Fibroblast of mammary gland (primary cell): Measurements from ENCODE around the gene PARD3B.

Experiments used
- DNase-seq: peaks from one replicate; pipeline ENCODE4 v3.0.0-alpha.2; 2010; ENCODE audit warnings: low read depth
- H3K4me3 ChIP-seq: 2 replicates; pipeline ENCODE4 v1.5.1; 2011; ENCODE audit warnings: low read depth, mild to moderate bottlenecking, low read length, moderate library complexity; ENCODE audit not compliant: control insufficient read depth
- CTCF ChIP-seq: conservative IDR thresholded peaks from 2 replicates; pipeline ENCODE4 v1.5.1; 2011; ENCODE audit warnings: low read depth, low read length, inconsistent platforms; ENCODE audit not compliant: control insufficient read depth, insufficient read depth

The PARD3B gene

GRCh38 chr2:204643326-204643725 lies 98.1 kb downstream of the PARD3B start:
- TF ChIP-seq CTCF, result no peak
- peak; percentile 47 for DNase-seq
- H3K4me3 ChIP-seq, result no peak overlapping the region

- no peak for TF ChIP-seq CTCF
- DNase-seq, result peak; percentile 22
- H3K4me3 ChIP-seq, result no peak overlapping the region
Measured at GRCh38 chr2:204645018-204645773, 99.9 kb downstream of the PARD3B start.

- no peak for TF ChIP-seq CTCF
- no peak for DNase-seq
- H3K4me3 ChIP-seq, result no peak overlapping the region
Measured at GRCh38 chr2:204647626-204648025, 102.4 kb downstream of the PARD3B start.

- DNase-seq, result no peak
- H3K4me3 ChIP-seq, result no peak overlapping the region
- no peak for TF ChIP-seq CTCF
Measured at GRCh38 chr2:204650611-204651010, 105.3 kb downstream of the PARD3B start.

- TF ChIP-seq CTCF, result no peak
- no peak overlapping the region for H3K4me3 ChIP-seq
Measured at GRCh38 chr2:204652063-204652462, 106.8 kb downstream of the PARD3B start.

GRCh38 chr2:204654669-204655068 lies 109.4 kb downstream of the PARD3B start:
- no peak for DNase-seq
- TF ChIP-seq CTCF, result no peak

More at GRCh38 chr2:204652063-204652462, 106.8 kb downstream of the PARD3B start:
- no peak for DNase-seq

More at GRCh38 chr2:204654669-204655068, 109.4 kb downstream of the PARD3B start:
- no peak overlapping the region for H3K4me3 ChIP-seq
